ENCODE data around the gene DNAJC18. TPM values are rescaled to one million over a fixed set of nuclear protein-coding genes. Genes with fewer than 3 reads are reported as not detected.

Gene DNAJC18
- total RNA-seq, 2 experiments from 2014 or later: 7.5 to 8.7 TPM

DNA sequence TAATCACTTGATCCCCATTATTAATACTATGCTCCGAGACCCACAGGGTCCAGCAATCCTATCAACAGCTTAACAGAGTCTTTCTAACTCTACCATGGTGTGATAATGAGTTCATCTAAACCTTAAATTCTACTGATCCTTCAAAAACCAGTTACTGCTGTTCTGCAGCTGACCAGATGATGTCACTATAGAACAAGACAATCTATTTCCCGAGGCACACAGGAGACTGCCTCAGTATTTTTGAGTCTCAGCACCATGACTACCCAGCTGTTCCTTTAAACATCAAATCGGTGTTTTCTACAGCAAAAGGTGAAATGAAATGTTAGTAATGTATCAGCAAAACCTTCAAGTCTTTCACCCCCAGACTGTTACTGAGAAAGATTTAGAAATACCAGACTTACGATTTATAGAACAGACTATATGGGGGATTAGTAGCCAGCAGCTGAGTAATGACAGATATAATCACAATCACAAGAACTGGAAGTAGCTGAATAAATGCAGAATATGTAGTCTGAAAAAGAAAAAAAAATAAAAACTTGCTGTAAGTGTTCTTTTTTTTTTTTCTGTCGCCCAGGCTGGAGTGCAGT is 16.9 kb downstream of the DNAJC18 start:
- TF ChIP-seq, protein P1, sequence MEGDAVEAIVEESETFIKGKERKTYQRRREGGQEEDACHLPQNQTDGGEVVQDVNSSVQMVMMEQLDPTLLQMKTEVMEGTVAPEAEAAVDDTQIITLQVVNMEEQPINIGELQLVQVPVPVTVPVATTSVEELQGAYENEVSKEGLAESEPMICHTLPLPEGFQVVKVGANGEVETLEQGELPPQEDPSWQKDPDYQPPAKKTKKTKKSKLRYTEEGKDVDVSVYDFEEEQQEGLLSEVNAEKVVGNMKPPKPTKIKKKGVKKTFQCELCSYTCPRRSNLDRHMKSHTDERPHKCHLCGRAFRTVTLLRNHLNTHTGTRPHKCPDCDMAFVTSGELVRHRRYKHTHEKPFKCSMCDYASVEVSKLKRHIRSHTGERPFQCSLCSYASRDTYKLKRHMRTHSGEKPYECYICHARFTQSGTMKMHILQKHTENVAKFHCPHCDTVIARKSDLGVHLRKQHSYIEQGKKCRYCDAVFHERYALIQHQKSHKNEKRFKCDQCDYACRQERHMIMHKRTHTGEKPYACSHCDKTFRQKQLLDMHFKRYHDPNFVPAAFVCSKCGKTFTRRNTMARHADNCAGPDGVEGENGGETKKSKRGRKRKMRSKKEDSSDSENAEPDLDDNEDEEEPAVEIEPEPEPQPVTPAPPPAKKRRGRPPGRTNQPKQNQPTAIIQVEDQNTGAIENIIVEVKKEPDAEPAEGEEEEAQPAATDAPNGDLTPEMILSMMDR (IDR thresholded peaks at IDR 0.05): peak; percentile 93
- ChIA-PET POLR2A (interaction anchor here (0.9 to 2.9 kb wide), 12 partner anchors 15 to 143 kb away, joined by 3 to 33 read pairs (median 6); partner anchors contain the start of genes DNAJC18, MATR3, SMIM33 and SPATA24), CTCF (interaction anchor here (0.6 to 7.2 kb wide), 36 partner anchors 9 to 343 kb away, joined by 3 to 132 read pairs (median 4); partner anchors contain the start of genes DNAJC18, ECSCR, PAIP2 and SPATA24)
- intact Hi-C loops (cut with DNase I, micrococcal nuclease): loop anchor here (1.0 to 10.0 kb wide), 8 partner anchors 36 to 345 kb away; partner anchors contain the start of gene SMIM33 (in 1 of the 2)
- H3K27ac ChIP-seq (ENCODE audit: low read depth in 1 of 2, low read length in 2 of 2): no peak overlapping the region
- H3K9me3 Mint-ChIP-seq: no peaks in the 10 kb centered on the region
- no peak overlapping the region for H3K4me3 ChIP-seq (ENCODE audit: low read length)
- H3K27me3 ChIP-seq (ENCODE audit: control insufficient read depth in 1 of 2, insufficient read depth in 2 of 2, low read length in 2 of 2): no peaks in the 10 kb centered on the region
- H3K36me3 Mint-ChIP-seq (ENCODE audit: low read depth): peaks cover 60% of the 10 kb centered on the region
- ATAC-seq (ENCODE audit: poor library complexity) (peak; percentile 99), DNase-seq (peak in 10 of 14 experiments; percentile 28 to 87 (median 50))
- H3K36me3 ChIP-seq (ENCODE audit: insufficient read depth, low read length): peaks cover 16% of the 10 kb centered on the region
- H3K27me3 Mint-ChIP-seq: no peaks in the 10 kb centered on the region
- no peak overlapping the region for H3K4me3 Mint-ChIP-seq
- peaks cover 14% of the 10 kb centered on the region for H3K4me1 Mint-ChIP-seq (ENCODE audit: low read depth)
- H3K27ac Mint-ChIP-seq: peak overlapping the region; percentile 3
- peaks cover 2% of the 10 kb centered on the region for H3K4me1 ChIP-seq (ENCODE audit: insufficient read depth, low read length)
- no peaks in the 10 kb centered on the region for H3K9me3 ChIP-seq (ENCODE audit: control insufficient read depth in 1 of 2, insufficient read depth in 1 of 2, low read length in 2 of 2)

GRCh38 chr5:139419226-139420192 is 19.8 kb downstream of the DNAJC18 start:
- POLR2A ChIA-PET: interaction anchor here (1.9 kb wide), 1 partner anchor 16 kb away, joined by 5 read pairs; the partner anchor contains the start of gene SPATA24
- intact Hi-C loops (cut with DNase I, micrococcal nuclease): loop anchor here (5.0 to 10.0 kb wide), 4 partner anchors 53 to 348 kb away; partner anchors contain the start of gene SMIM33 (in 1 of the 2)
- Histone ChIP-seq H3K27me3 (ENCODE audit: control insufficient read depth in 1 of 2, insufficient read depth in 2 of 2, low read length in 2 of 2) (no peaks in the 10 kb centered on the region), H3K27ac (ENCODE audit: low read depth in 1 of 2, low read length in 2 of 2) (no peak overlapping the region), H3K9me3 (ENCODE audit: control insufficient read depth in 1 of 2, insufficient read depth in 1 of 2, low read length in 2 of 2) (no peaks in the 10 kb centered on the region), H3K36me3 (ENCODE audit: insufficient read depth, low read length) (peaks cover 11% of the 10 kb centered on the region), H3K4me1 (ENCODE audit: insufficient read depth, low read length) (peaks cover 14% of the 10 kb centered on the region), H3K4me3 (ENCODE audit: low read length) (no peak overlapping the region)
- H3K4me3 Mint-ChIP-seq: no peak overlapping the region
- no peak for ATAC-seq (ENCODE audit: poor library complexity)
- TF ChIP-seq, protein P1 (IDR thresholded peaks at IDR 0.05): no peak
- no peaks in the 10 kb centered on the region for H3K9me3 Mint-ChIP-seq
- H3K27me3 Mint-ChIP-seq: no peaks in the 10 kb centered on the region
- peaks cover 28% of the 10 kb centered on the region for H3K4me1 Mint-ChIP-seq (ENCODE audit: low read depth)
- no peak for DNase-seq
- no peak overlapping the region for H3K27ac Mint-ChIP-seq
- H3K36me3 Mint-ChIP-seq (ENCODE audit: low read depth): peaks cover 46% of the 10 kb centered on the region
- CTCF ChIA-PET: interaction anchor here (0.9 to 7.2 kb wide), 5 partner anchors 17 to 99 kb away, joined by 3 to 132 read pairs (median 3); partner anchors contain the start of gene DNAJC18

DNA sequence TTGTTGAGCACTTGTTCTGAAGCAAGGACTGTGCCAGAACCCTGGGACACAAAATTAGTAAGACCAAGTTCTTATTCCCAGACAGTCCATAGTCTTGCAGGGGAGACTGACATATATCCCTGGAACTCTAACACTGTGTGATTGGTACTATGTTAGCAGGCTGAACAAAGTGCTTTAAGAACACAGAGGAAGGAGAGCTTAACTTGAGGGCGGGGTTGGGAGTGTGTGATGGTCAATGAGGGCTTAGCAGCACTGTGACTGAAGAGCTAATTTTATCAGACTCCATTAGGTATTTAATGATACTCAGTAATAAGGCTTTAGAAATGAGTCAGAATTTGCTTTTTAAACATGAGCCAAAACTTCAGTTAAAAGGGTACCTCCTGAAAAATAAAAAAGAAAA is 20.5 kb downstream of the DNAJC18 start:
- POLR2A ChIA-PET: interaction anchor here (1.9 kb wide), 1 partner anchor 15 kb away, joined by 5 read pairs; the partner anchor contains the start of gene SPATA24
- no peaks in the 10 kb centered on the region for H3K9me3 Mint-ChIP-seq

More for the DNA sequence above, 20.5 kb downstream of the DNAJC18 start:
- H3K4me3 Mint-ChIP-seq: no peak overlapping the region
- H3K27ac Mint-ChIP-seq: no peak overlapping the region
- Histone ChIP-seq H3K36me3 (ENCODE audit: insufficient read depth, low read length) (peaks cover 5% of the 10 kb centered on the region), H3K9me3 (ENCODE audit: control insufficient read depth in 1 of 2, insufficient read depth in 1 of 2, low read length in 2 of 2) (no peaks in the 10 kb centered on the region), H3K27ac (ENCODE audit: low read depth in 1 of 2, low read length in 2 of 2) (no peak overlapping the region), H3K4me1 (ENCODE audit: insufficient read depth, low read length) (peaks cover 19% of the 10 kb centered on the region), H3K4me3 (ENCODE audit: low read length) (no peak overlapping the region), H3K27me3 (ENCODE audit: control insufficient read depth in 1 of 2, insufficient read depth in 2 of 2, low read length in 2 of 2) (no peaks in the 10 kb centered on the region)
- H3K4me1 Mint-ChIP-seq (ENCODE audit: low read depth): peaks cover 31% of the 10 kb centered on the region
- DNase-seq (no peak), ATAC-seq (ENCODE audit: poor library complexity) (no peak)
- intact Hi-C loops (cut with DNase I, micrococcal nuclease): no loop called here
- TF ChIP-seq, protein P1 (IDR thresholded peaks at IDR 0.05): no peak
- CTCF ChIA-PET: interaction anchor here (2.0 to 7.2 kb wide), 2 partner anchors 94 to 99 kb away, joined by 5 to 132 read pairs; no protein-coding TSS in a partner anchor
- H3K27me3 Mint-ChIP-seq: no peaks in the 10 kb centered on the region
- H3K36me3 Mint-ChIP-seq (ENCODE audit: low read depth): peaks cover 42% of the 10 kb centered on the region

All from CD4-positive, alpha-beta T cell (primary cell).